Activated CD4-positive, alpha-beta T cell treated with anti-CD3 and anti-CD28 coated beads for 1 hour (primary cell): ENCODE measurements around the gene NRXN3.

Source experiments
- DNase-seq: peaks from one replicate; pipeline ENCODE4 v3.0.0-alpha.2; 2020

The NRXN3 gene

GRCh38 chr14:78170203-78170602 lies at the start of gene NRXN3:
Gene NRXN3, plus strand, starts transcription at chr14:78170373. Its CDS starts 72,721 bp downstream, at chr14:78243094.
- DNase-seq: no peak

DNA sequence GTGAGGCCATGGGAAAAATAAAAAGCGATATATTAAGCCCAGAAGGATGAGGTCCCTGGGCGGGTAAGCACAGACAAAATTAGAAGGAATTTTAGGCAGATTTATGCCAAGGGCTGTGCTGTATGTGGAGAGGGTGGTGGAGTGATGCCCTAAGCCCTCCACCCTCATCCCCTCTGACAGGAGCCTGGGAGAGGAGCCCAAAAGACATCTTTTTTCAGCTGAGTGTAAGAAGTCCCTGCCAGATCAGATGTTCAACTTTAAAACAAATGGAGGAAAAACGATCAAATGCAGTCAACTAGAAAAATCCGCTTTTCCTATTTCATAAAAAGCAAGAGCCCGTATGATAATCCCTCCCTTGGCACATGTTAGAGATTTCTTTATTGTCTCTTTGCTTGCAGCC lies 47.7 kb upstream of the NRXN3 start:
- no peak for DNase-seq

GRCh38 chr14:78123650-78124253 lies 46.4 kb upstream of the NRXN3 start:
- DNase-seq: no peak

GRCh38 chr14:78127961-78128360 lies 42.2 kb upstream of the NRXN3 start:
- no peak for DNase-seq

DNA sequence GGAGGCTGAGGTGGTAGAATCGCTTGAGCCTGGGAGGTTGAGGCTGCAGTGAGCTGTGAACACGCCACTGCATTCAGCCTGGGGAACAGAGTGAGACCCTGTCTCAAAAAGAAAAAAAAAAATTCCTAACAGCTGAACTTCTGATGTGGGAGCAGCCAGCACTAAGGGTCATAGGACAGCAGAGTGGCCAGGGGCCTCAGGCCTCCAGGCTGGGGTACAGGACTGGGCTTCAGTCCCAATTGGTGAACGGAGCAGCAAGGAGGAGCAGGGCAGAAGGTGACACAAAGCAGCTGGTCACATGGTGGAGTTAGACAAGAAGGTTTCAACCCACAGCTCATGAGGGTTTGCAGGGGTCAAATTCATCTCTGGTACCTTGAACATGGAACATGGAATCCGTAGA lies 40.8 kb upstream of the NRXN3 start:
- DNase-seq: no peak

- DNase-seq: no peak
Measured at GRCh38 chr14:78130356-78130755, 39.8 kb upstream of the NRXN3 start.

GRCh38 chr14:78131201-78131600 lies 39.0 kb upstream of the NRXN3 start:
- DNase-seq: no peak

- DNase-seq: no peak
Measured at GRCh38 chr14:78131616-78132015, 38.6 kb upstream of the NRXN3 start.

DNA sequence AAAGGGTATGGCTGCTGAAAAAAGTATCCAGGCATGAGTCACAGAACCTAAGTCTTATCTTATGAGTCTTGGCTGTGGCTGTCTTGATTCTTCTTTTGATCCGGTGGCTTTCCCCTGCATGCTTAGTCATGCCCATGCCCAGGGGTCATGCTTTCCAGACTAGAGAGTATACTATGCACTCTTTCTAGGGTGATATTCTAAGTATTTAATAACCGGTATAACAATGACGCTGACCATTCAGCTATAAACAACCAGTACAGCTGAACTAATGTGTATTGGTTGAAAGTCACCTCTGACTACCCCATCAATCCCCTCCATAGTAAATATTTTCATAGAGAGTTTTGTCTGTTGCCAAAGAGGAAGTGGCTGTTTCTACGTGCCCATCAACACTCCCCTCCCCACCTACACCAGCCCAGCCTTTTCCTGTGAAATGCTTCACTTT lies 34.7 kb upstream of the NRXN3 start:
- no peak for DNase-seq

- DNase-seq: no peak
Measured at GRCh38 chr14:78136695-78137094, 33.5 kb upstream of the NRXN3 start.

GRCh38 chr14:78141590-78141989 lies 28.6 kb upstream of the NRXN3 start:
- no peak for DNase-seq

DNA sequence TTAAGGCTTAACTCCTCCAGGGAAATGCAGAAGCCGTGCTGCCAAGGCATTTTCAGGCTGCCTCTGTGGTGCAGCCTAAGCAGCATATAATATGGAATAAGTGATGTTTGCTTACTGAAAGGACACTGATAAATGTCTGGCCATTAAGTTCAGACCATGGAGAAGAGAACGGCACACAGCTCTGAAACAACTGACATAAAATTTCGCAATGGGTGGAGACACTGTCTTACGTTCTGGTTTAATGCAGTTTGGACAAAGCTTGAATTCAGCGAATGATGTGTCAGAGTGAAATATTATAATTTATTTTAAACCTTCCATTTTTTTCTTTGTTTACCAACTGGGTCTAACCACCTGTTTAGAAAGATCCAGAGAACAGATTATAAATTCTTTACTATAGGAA lies 27.2 kb upstream of the NRXN3 start:
- DNase-seq: no peak

DNA sequence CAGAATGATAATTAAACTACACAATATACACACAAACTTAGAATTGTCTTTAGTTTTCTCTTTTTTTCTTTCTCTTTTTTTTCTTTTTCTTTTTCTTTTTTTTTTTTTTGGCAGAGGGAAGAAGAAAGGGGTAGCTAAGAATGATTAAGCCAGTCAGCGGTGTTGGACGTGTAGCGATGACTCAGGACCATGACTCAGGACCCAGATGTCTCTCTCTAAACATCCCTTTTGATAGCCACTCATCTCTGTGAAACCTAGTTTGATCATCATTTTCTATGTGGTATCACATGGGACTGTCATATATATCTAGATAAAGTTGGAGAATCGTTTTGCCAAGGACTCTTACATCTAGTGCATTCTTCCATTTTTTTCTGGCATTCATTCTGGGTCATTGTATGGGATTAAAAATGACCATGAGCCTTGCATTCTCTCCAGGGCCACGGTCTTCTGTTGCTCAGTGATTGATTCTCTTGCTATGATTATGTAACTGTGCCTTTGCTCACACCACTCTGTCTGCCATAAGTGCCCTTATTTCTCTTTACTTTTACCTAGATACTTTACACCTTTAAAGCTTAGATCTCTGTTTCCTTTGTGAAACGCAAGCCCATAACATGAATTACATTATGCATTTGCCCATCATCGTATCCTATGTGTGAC lies 26.6 kb upstream of the NRXN3 start:
- no peak for DNase-seq

DNA sequence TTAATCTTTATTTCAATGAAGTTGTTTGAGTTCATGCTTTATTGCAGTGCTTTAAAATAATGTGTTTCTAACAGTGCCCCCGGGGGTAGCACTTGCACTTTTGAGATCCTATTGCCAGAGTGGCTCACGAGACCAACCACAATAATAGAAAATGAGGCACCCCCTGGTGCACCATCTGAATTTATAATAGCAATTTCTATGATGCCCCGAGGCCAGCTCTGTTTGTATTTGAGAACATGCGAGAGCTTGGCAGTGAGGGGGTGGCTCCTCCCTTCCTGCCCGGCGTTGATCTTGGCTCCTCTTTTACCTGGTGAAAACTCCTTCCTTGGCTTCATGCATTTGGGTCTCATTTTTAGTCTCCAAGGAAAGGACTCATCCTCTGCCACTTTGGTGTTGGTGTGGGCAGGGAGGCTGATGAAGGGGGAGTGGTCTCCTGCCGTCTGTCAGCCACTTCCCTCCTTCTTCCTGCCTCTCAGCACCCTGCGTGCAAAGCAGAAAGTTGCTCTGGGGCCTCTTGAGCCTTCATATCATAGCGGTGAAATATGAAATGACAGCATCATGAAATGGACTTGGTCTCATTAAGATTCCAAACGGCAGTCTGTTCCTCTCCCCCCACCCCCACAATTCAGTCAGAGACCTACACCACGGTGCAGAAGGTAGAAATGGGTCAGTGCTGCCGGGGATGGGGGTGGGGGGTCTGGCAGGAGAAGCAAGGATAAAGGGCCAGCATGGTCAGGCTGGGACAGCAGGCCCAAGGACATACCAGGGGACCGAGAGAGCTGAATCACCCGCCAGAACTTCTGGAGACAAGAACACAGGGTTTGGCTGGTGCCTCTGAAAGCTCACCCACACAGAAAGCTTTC lies 17.7 kb upstream of the NRXN3 start:
- DNase-seq: no peak

DNA sequence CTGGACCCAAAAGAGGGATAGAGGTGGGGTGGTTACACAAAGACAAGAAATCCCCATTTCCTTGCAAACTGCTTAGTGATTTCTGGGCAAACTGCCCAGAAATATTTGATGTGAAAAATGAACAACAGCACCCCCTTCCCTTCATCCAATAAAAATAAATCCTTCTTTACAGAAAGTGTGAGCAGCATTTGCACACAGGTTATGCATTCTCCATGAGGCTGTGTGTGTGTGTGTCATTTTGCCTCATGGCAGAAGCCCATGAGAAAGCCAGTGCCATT lies 17.2 kb upstream of the NRXN3 start:
- DNase-seq: no peak

GRCh38 chr14:78154827-78155226 lies 15.3 kb upstream of the NRXN3 start:
- DNase-seq: no peak

- no peak for DNase-seq
Measured at GRCh38 chr14:78156196-78156595, 14.0 kb upstream of the NRXN3 start.

DNA sequence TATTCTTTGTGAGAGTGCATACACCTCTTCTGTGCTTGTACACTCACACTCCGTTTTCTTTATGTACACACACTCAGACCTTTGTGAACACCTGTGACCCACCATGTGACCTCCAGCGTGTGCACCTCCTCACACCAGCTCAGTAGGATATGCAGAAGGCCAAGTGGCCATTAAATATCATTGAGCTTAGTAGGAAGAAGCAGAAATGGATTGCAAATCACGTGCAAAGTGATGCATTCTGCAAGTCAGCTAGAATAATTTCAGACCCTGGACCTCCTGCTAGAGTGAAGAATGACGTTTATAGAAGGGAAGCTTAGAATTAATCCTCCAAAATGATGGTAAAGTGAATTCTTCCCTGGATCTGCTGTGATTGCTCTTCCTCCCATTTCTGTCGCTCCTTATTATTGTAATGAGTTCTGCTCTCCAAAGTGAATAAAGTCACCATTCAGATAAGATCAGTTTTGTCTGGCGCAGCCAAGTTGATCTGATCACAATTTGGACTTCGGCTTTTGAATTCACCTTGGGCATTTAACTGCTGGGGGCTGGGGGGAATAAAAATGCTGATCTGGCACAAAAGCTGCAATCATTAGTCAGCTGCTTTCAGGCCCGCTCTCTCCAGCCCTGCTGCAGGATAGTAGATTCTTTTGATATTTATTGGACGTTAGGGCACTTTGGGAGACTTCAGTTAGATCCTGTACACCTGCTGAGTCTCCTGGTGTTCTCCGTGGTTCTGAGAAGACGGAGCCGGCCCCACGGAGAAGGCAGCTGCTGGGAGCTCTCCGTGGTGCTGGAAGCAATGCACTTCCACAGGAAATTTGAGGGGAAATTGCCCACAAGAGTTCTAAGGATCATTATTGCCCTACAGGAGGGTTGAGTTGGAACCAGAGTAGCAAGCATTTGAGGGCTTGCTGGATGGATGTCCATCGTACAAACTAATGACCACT lies 12.4 kb upstream of the NRXN3 start:
- DNase-seq: no peak

- DNase-seq: no peak
Measured at GRCh38 chr14:78162202-78162601, 8.0 kb upstream of the NRXN3 start.

- DNase-seq: no peak
Measured at GRCh38 chr14:78164226-78164853, 5.8 kb upstream of the NRXN3 start.

- no peak for DNase-seq
Measured at GRCh38 chr14:78172428-78172827, 2.3 kb downstream of the NRXN3 start.

GRCh38 chr14:78173346-78174035 lies 3.3 kb downstream of the NRXN3 start:
- no peak for DNase-seq
